Measurements from ENCODE around the gene NKAIN4.

GRCh38 chr20:63270606-63271325, 16.5 kb upstream of the NKAIN4 start:
- no peak for TF ChIP-seq CTCF (IDR thresholded peaks at IDR 0.05)
- TF ChIP-seq POLR2A (IDR thresholded peaks at IDR 0.05): no peak

Data from breast epithelium (tissue), 3 donors.